Heart left ventricle (tissue), 16 donors: ENCODE measurements around the gene EYA4. TPM values are rescaled to one million over a fixed set of nuclear protein-coding genes. Genes with fewer than 3 reads are reported as not detected.

Experiments
- ATAC-seq, 4 donors: fragments of 200-7000 bp; cut with Tn5 transposase; one replicate each; pipeline ENCODE4 v1.9.1; 2020 to 2022; ENCODE audit warnings: moderate library complexity in 4 of 4, mild to moderate bottlenecking in 3 of 4, moderate number of reproducible peaks in 1 of 4
- DNase-seq, 5 donors: peaks; one replicate each; pipeline ENCODE4 v3.0.0-alpha.2; 2020
- H3K27ac ChIP-seq, 12 donors: fragments of 200-600 bp; sonication (generic) in 4 of 12; one replicate each; pipeline versions ENCODE4 v1.5.0 to v1.8.0; 2016 to 2022; ENCODE audit warnings: mild to moderate bottlenecking in 2 of 12
- H3K27me3 ChIP-seq, 9 donors: fragments of 200-600 bp; sonication (generic) in 2 of 9; one replicate each; pipeline versions ENCODE4 v1.5.1 to v1.8.0; 2016 to 2022; ENCODE audit warnings: mild to moderate bottlenecking in 3 of 9
- H3K36me3 ChIP-seq, 9 donors: fragments of 200-600 bp; sonication (generic) in 2 of 9; one replicate each; pipeline versions ENCODE4 v1.5.0 to v1.8.0; 2018 to 2022; ENCODE audit warnings: mild to moderate bottlenecking in 2 of 9
- H3K4me1 ChIP-seq, 12 donors: fragments of 200-600 bp; sonication (generic) in 4 of 12; one replicate each; pipeline versions ENCODE4 v1.5.0 to v1.8.0; 2016 to 2022; ENCODE audit warnings: mild to moderate bottlenecking in 3 of 12
- H3K4me3 ChIP-seq, 12 donors: fragments of 200-600 bp; sonication (generic) in 4 of 12; one replicate each; pipeline versions ENCODE4 v1.5.0 to v1.8.0; 2017 to 2022; ENCODE audit warnings: mild to moderate bottlenecking in 9 of 12, moderate library complexity in 4 of 12
- H3K9me3 ChIP-seq, 12 donors: fragments of 200-600 bp; sonication (generic) in 4 of 12; one replicate each; pipeline versions ENCODE4 v1.5.0 to v1.8.0; 2016 to 2022; ENCODE audit warnings: mild to moderate bottlenecking in 1 of 12
- CTCF ChIP-seq, 12 donors: fragments of 200-600 bp; sonication (generic) in 4 of 12; IDR thresholded peaks; one replicate each; pipeline versions ENCODE4 v1.5.0 to v1.8.0; 2018 to 2022; ENCODE audit warnings: antibody characterized with exemption in 12 of 12, mild to moderate bottlenecking in 5 of 12
- POLR2A ChIP-seq, 2 donors: fragments of 450-650 bp; IDR thresholded peaks; one replicate each; pipeline ENCODE4 v1.6.1; 2017; ENCODE audit warnings: antibody characterized with exemption in 2 of 2, mild to moderate bottlenecking in 2 of 2, moderate library complexity in 2 of 2
- WGBS, 4 donors: extraction: QIAGEN DNeasy Blood & Tissue Kit in 2 of 4; methylation state at CpG; one replicate each; pipeline versions ENCODE4 v1.1.5 to v1.1.7; 2013 to 2018; 5-methylcytosine and 5-hydroxymethylcytosine counted together
- intact Hi-C, 10 donors: fragments of 100-400 bp; cut with DNase I; formaldehyde crosslinking; loops; one replicate each; pipeline versions ENCODE4 v1.11.1 to v1.14.2; 2022
- polyA plus RNA-seq, 2 donors: library from polyadenylated mRNA; stranded (reverse); fragments of 200-250 nt; gene quantifications; one replicate each; pipeline ENCODE4 v1.2.3, GENCODE V29; 2013
- total RNA-seq, 9 donors: library from RNA; depleted of rRNA in 2 of 9; stranded (reverse); fragments of >200 nt in 2 of 9; fragmentation: NEBNext Ultra II Directional in 3 of 9; extraction: Animal tissue kit (Norgen Biotek cat#: 25700) in 3 of 9; gene quantifications; one replicate each; pipeline versions ENCODE4 v1.1.0 to v1.2.4, GENCODE V29; 2016 to 2023
- donor health status: ischemic (EF 13 %, LVEDD 7.1; RV severe dilation, severe dysfunction).
- donor health status: healthy with polysubstance abuse.
- donor health status: DM: no; HTN: yes; CAD: no.
- donor health status: DM: no; HTN: no; CAD: no.
- donor health status: ischemic (EF 25% LVEDD 6.9; RV normal size, moderate dysfunction).
- donor health status: ischemic (EF 25% LVEDD 5.7; RV mildly dilated, moderate dysfunction).
- donor health status: healthy.
- donor health status: DM: yes; HTN: yes; CAD: no.
- donor health status: ischemic (EF 35%, LVEDD 5.7; RV mildly dilated, moderate dysfunction).
- donor health status: nonischemic (EF 11% LVEDD 7.7; RV severe dilation, severe dysfunction).
- donor health status: DM: yes; HTN: yes; CAD: no.
- donor health status: PGD.
- donor health status: ischemic (EF 29% LVEDD 5.4; RV normal size, mild dysfunction).
- donor health status: nonischemic (EF 23%, LVEDD 6.1; RV moderate dilation, normal function).

The EYA4 gene
- total and polyA plus RNA-seq, 11 donors, result 3.6 to 29.6 (median 21.7) TPM

GRCh38 chr6:133223452-133224029 is 17.6 kb upstream of the EYA4 start:
- ATAC-seq (no peak), DNase-seq (no peak)
- WGBS, 4 donors, result 79 to 91% (median 84%) methylated on average over 3 of the region's 3 CpGs
- no peaks in the 10 kb centered on the region for H3K4me1 ChIP-seq
- TF ChIP-seq CTCF (IDR thresholded peaks at IDR 0.05), result no peak
- no peak for TF ChIP-seq POLR2A (IDR thresholded peaks at IDR 0.05)
- no peaks in the 10 kb centered on the region for H3K9me3 ChIP-seq
- H3K27ac ChIP-seq, result no peak overlapping the region
- H3K36me3 ChIP-seq, result no peaks in the 10 kb centered on the region
- intact Hi-C loops, result no loop called here
- H3K4me3 ChIP-seq, result no peak overlapping the region
- H3K27me3 ChIP-seq, result no peaks in the 10 kb centered on the region

- no peak for TF ChIP-seq POLR2A (IDR thresholded peaks at IDR 0.05)
- TF ChIP-seq CTCF (IDR thresholded peaks at IDR 0.05), result no peak
- H3K4me3 ChIP-seq, result no peak overlapping the region
- no peaks in the 10 kb centered on the region for H3K9me3 ChIP-seq
- intact Hi-C loops, result no loop called here
- no peaks in the 10 kb centered on the region for H3K27me3 ChIP-seq
- no peaks in the 10 kb centered on the region for H3K36me3 ChIP-seq
- DNase-seq, result no peak
- H3K27ac ChIP-seq, result no peak overlapping the region
- no peaks in the 10 kb centered on the region for H3K4me1 ChIP-seq
- ATAC-seq, result no peak
- 94 to 96% (median 95%) methylated on average over 2 of the region's 2 CpGs for WGBS, 4 donors
Observed at GRCh38 chr6:133225560-133225959, 15.6 kb upstream of the EYA4 start.

- intact Hi-C loops, result no loop called here
- no peak for TF ChIP-seq CTCF (IDR thresholded peaks at IDR 0.05)
- TF ChIP-seq POLR2A (IDR thresholded peaks at IDR 0.05), result no peak
- Histone ChIP-seq H3K4me3 (no peak overlapping the region), H3K36me3 (no peaks in the 10 kb centered on the region), H3K27me3 (no peaks in the 10 kb centered on the region), H3K4me1 (no peaks in the 10 kb centered on the region), H3K27ac (no peak overlapping the region), H3K9me3 (no peaks in the 10 kb centered on the region)
- ATAC-seq (no peak), DNase-seq (no peak)
Observed at GRCh38 chr6:133227344-133227743, 13.8 kb upstream of the EYA4 start.

- Histone ChIP-seq H3K27ac (no peak overlapping the region), H3K9me3 (no peaks in the 10 kb centered on the region)
- no peak for ATAC-seq
Observed at GRCh38 chr6:133230052-133230451, 11.1 kb upstream of the EYA4 start.

More at GRCh38 chr6:133230052-133230451, 11.1 kb upstream of the EYA4 start:
- intact Hi-C loops, result no loop called here
- 53 to 92% (median 87%) methylated on average over 1 of the region's 1 CpG for WGBS, 4 donors
- no peaks in the 10 kb centered on the region for H3K36me3 ChIP-seq
- DNase-seq, result no peak
- no peaks in the 10 kb centered on the region for H3K27me3 ChIP-seq
- no peak overlapping the region for H3K4me3 ChIP-seq
- TF ChIP-seq CTCF (IDR thresholded peaks at IDR 0.05), result no peak
- no peak for TF ChIP-seq POLR2A (IDR thresholded peaks at IDR 0.05)
- no peaks in the 10 kb centered on the region for H3K4me1 ChIP-seq
